GM21737 (cell line): Measurements from ENCODE around the gene ASF1A.

Experiments used
- ATAC-seq: cut with Tn5 transposase; IDR thresholded peaks from one replicate; pipeline ENCODE4 v1.9.1; 2021; ENCODE audit warnings: mild to moderate bottlenecking, moderate library complexity; ENCODE audit not compliant: unreplicated experiment

ASF1A gene

GRCh38 chr6:118912646-118913045 is 18.7 kb downstream of the ASF1A start:
- no peak for ATAC-seq

GRCh38 chr6:118913161-118913560 is 19.2 kb downstream of the ASF1A start:
- ATAC-seq = no peak

- ATAC-seq = no peak
Observed at GRCh38 chr6:118914598-118914997, 20.6 kb downstream of the ASF1A start.

- ATAC-seq = no peak
Observed at GRCh38 chr6:118917546-118918328, 23.8 kb downstream of the ASF1A start.

DNA sequence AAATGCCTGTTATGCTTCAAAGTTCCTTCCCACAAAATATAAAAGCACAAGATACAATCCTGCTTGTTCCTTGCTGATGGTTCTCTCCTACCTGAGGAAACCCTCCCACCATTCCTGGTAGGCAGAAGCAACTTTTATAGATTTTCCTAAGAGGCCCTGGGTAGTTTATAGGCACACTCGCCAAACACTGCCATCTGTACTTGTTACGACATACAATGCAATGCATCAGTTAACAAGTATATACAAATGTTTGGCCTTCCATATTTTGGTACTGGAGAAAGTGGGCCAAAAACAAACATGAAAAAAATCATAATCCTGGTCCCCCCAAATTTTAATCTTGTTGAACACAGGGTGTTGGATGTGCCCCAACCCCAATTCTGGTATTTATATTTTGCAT is 24.4 kb downstream of the ASF1A start:
- no peak for ATAC-seq

DNA sequence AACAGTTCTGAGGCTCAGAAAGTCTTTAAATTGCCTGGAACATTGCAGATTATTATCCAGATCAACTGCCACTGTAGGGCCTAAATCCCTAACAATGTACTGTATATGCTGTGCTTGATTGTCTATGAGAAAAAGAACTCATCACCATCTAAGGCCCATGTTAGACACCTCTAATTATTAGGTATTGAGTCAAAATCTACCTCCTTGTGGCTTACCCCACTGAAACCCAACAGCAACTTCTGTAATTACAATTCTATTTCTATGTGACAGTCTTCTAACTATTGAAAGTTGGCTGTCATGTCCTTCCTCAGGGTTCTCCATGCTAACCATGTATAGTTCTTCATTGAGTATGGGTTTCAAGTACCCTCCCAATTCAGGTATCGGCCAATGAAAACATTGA is 27.1 kb downstream of the ASF1A start:
- no peak for ATAC-seq

DNA sequence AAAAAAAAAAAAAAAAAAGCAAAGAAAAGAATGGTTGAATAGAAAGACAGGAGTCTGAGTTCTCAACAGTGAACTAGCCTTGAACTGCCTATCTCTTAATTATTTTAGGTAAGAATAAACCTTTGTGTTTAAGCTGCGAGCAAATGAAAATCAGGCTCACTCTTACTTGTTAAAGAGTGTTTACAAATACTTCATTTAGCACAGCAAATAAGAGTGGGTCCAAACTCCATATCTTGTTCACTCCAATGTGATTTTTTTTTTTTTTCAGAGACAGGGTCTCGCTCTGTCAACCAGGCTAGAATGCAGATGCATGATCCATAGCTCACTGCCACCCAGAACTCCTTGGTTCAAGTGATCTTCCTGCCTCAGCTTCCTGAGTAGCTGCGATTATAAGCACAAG is 29.1 kb downstream of the ASF1A start:
- ATAC-seq = no peak

DNA sequence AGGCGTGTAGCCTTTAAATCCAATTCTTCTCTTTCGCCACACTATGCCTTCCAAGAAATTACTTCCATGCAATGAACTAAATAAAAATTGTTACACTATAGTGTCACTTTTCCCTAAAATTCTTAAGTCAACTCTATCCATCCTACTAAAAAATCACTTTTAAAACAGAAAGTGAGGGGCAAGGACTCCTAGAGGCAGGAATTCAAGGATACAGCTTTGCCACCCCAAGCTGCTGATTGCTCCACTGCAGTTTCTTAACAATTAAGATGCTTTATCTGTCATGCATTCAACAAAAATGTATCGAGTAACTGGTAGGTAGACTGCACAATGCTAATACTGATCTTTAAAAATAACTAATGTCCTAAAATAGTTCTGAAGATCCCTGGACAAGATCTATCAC is 36.7 kb downstream of the ASF1A start:
- ATAC-seq = no peak

DNA sequence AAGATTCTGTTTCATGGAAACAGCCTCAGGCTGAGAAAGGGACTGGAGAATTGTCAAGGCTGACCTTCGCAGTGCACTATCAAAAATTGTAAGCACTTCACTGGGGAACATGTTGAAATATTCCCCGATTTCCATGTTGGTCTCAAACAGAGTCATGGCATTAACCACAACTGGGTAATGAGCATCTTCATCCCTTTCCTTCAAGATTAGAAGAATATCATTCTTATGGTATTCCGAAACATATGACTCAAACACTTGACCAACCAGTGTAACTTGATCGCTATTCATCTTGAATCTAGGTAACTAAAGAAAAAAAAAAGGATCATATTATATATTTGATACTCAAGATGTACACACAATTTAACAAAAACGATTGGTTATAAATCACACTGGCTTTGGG is 37.5 kb downstream of the ASF1A start:
- no peak for ATAC-seq

DNA sequence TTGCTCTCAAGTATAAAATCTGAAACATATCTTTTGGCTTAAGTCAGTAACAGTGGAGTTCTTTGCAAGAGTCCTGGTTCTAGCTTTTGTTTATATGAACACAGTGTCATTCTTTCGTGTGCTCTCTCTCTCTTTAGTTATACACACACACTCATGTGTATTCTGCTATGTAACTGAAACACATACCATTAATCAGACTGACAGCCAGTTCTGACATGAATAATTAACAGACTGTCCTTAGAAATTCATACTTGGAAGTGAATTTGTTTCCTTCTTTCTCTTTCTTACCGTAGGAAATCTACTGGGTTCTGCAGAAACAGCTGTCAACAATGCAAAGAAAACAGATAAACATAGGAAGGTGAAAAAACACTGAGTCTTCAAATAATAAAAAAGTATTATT is 38.5 kb downstream of the ASF1A start:
- ATAC-seq = no peak

- ATAC-seq = peak; percentile 1
Observed at GRCh38 chr6:118933855-118934460, 40.0 kb downstream of the ASF1A start.

DNA sequence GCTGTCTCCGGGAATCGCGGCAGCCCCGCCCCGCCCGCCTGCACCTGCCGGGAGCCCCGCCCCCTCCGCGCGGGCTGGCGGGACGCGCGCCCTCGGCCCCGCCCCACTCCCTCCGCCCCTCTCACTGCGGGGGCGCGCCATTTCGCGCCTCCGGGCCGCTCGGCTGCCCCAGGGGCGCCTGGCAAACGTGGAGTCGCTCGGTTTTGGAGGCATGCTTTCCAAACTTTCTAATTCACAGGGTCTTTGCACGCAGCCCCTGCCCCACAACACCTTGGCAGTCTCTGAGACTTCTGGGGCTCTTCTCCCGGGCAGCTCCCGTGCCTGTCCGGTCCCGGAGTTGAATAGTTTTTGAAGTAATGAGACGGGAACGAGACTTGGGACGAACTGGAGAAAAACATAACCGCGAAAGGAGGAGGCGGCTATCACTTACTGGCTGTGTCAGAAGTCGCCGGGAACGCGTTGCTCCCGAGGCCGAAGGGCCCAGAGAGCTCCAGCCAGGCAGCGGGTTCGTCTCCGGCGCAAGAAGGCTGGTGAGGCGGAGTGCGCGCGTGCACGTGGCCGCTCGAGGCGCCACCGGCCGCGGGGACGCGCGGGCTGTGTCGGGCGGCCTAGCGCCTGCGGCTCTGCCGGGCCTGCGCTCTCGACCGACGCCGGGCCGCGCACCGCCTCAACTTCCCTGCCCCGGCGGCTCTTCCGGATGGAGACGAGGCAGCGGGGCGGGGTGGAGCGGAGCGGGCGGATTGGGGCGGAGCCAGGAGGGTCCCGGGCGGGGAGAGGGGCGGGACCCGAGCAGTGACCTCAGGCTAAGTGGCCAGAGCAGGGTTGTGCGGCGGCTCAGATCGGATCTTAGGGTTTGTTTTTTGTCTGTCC is 40.7 kb downstream of the ASF1A start, which contains the start of gene MCM9:
MCM9 (minus strand) TSS at position 699 of the 870 bp plus-strand sequence. CDS start 3,436 bp downstream, outside the sequence.
- ATAC-seq = peak; percentile 96

DNA sequence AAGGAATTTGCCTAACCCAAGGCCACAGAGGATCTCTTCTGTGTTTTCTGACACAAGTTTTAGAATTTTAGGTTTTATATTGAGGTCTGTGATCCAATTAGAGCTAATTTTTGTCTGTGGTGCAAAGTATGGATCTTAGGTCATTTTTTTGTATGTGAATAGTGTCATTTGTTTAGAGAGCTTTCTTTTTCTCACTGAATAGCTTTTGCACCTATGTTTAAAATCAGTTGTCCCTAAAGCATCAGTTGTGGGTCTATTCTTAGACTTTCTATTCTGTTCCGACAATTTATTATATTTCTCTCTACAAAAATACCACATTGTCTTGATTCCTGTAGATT is 41.3 kb downstream of the ASF1A start:
- ATAC-seq = peak; percentile 5

DNA sequence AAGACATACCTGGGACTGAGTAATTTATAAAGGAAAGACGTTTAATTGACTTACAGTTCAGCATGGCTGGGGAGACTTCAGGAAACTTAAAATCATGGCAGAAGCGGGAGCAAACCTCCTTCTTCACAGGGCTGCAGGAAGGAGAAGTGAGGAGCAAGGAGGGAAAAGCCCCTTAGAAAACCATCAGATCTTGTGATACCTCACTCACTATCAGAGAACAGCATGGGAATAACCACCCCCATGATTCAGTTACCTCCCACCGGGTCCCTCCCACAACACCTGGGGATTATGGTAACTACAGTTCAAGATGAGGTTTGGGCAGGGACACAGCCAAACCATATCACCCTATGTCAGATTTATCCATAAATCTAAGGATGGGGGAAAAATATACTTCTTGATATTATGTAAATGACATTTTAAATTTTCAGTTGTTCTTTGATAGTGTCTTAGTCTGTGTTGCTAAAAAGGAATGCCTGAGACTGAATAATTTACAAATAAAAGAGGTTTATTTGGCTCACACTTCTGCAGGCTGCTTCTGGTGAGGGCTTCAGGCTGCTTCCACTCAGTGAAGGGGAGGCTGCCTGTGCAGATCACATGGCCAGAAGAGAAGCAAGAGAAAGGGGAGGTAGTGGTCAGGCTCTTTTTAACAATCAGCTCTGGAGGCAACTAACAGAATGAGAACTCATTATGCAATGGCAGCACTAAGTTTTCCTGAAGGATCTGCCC is 42.2 kb downstream of the ASF1A start:
- ATAC-seq = no peak

GRCh38 chr6:118939683-118940082 is 45.7 kb downstream of the ASF1A start:
- no peak for ATAC-seq

GRCh38 chr6:118940770-118941169 is 46.8 kb downstream of the ASF1A start:
- no peak for ATAC-seq

- no peak for ATAC-seq
Observed at GRCh38 chr6:118945217-118945616, 51.3 kb downstream of the ASF1A start.

GRCh38 chr6:118952683-118953082 is 58.7 kb downstream of the ASF1A start:
- no peak for ATAC-seq

GRCh38 chr6:118953391-118953790 is 59.4 kb downstream of the ASF1A start:
- ATAC-seq = no peak
